GM18867 (cell line): ENCODE data around the gene GRB10.

ENCODE experiments used
- ATAC-seq: cut with Tn5 transposase; IDR thresholded peaks from one replicate; pipeline ENCODE4 v1.9.1; 2021; ENCODE audit warnings: mild to moderate bottlenecking, moderate library complexity; ENCODE audit not compliant: unreplicated experiment

The GRB10 gene

GRCh38 chr7:50618281-50618680 lies 164.4 kb downstream of the GRB10 start:
- no peak for ATAC-seq

- ATAC-seq, result no peak
Measured at GRCh38 chr7:50615519-50616080, 167.1 kb downstream of the GRB10 start.

GRCh38 chr7:50614721-50615518 lies 167.8 kb downstream of the GRB10 start:
- peak; percentile 51 for ATAC-seq

- no peak for ATAC-seq
Measured at GRCh38 chr7:50613473-50613872, 169.2 kb downstream of the GRB10 start.

- no peak for ATAC-seq
Measured at GRCh38 chr7:50612704-50613103, 170.0 kb downstream of the GRB10 start.

- ATAC-seq, result peak; percentile 49
Measured at GRCh38 chr7:50610521-50611277, 172.0 kb downstream of the GRB10 start.

GRCh38 chr7:50608196-50608906 lies 174.3 kb downstream of the GRB10 start:
- ATAC-seq, result peak; percentile 69

GRCh38 chr7:50607524-50608125 lies 175.1 kb downstream of the GRB10 start:
- ATAC-seq, result no peak

- no peak for ATAC-seq
Measured at GRCh38 chr7:50605059-50605458, 177.6 kb downstream of the GRB10 start.

GRCh38 chr7:50603287-50603686 lies 179.4 kb downstream of the GRB10 start:
- no peak for ATAC-seq

- no peak for ATAC-seq
Measured at GRCh38 chr7:50599385-50599784, 183.3 kb downstream of the GRB10 start.

GRCh38 chr7:50598460-50599343 lies 184.0 kb downstream of the GRB10 start:
- ATAC-seq, result no peak

GRCh38 chr7:50596484-50596883 lies 186.2 kb downstream of the GRB10 start:
- ATAC-seq, result no peak

- peak; percentile 36 for ATAC-seq
Measured at GRCh38 chr7:50595491-50596102, 187.1 kb downstream of the GRB10 start.

GRCh38 chr7:50594734-50595485 lies 187.8 kb downstream of the GRB10 start:
- ATAC-seq, result peak; percentile 49

GRCh38 chr7:50594136-50594535 lies 188.6 kb downstream of the GRB10 start:
- no peak for ATAC-seq

- ATAC-seq, result no peak
Measured at GRCh38 chr7:50592940-50593339, 189.8 kb downstream of the GRB10 start.
